ENCODE measurements around the gene VPS26B. TPM values are rescaled to one million over a fixed set of nuclear protein-coding genes. Genes with fewer than 3 reads are reported as not detected.

VPS26B gene
- total and polyA plus RNA-seq, 4 donors, result 17.1 to 37.6 (median 27.4) TPM

GRCh38 chr11:134275188-134275533 lies 50.7 kb downstream of the VPS26B start:
- Histone ChIP-seq H3K4me1 (ENCODE audit: control insufficient read depth in 5 of 5, insufficient read depth in 5 of 5, low read length in 5 of 5) (peaks cover 0 to 21% (median 0%) of the 10 kb centered on the region in 5 donors), H3K27ac (ENCODE audit: low read depth in 1 of 2, low read length in 1 of 2) (no peak overlapping the region), H3K36me3 (ENCODE audit: control insufficient read depth in 4 of 4, insufficient read depth in 4 of 4, low read length in 4 of 4) (no peaks in the 10 kb centered on the region), H3K9ac (ENCODE audit: insufficient read depth in 1 of 2, low read length in 2 of 2) (no peak overlapping the region), H3K27me3 (ENCODE audit: control insufficient read depth in 3 of 3, insufficient read depth in 3 of 3, low read length in 2 of 3) (peaks cover 6 to 78% (median 78%) of the 10 kb centered on the region in 3 donors), H3K4me3 (no peak overlapping the region), H3K9me3 (ENCODE audit: control insufficient read depth in 4 of 4, insufficient read depth in 3 of 4, low read length in 3 of 4) (peaks cover 0 to 6% (median 4%) of the 10 kb centered on the region in 4 donors)
- no peak for DNase-seq
- ATAC-seq (ENCODE audit: insufficient read depth, low FRiP score), result no peak
- 20 to 28% methylated on average over 5 of the region's 5 CpGs for WGBS, 2 donors
- TF ChIP-seq CTCF (IDR thresholded peaks at IDR 0.05; ENCODE audit: control extremely low read depth, extremely low read depth), result no peak

- ATAC-seq (ENCODE audit: insufficient read depth, low FRiP score) (peak; percentile 65), DNase-seq (peak; percentile 35 to 53 (median 47))
- no peak within 1 kb of the TSS for H3K27ac ChIP-seq (ENCODE audit: low read depth in 1 of 2, low read length in 1 of 2)
- 2% methylated on average over 67 to 68 of the region's 68 CpGs for WGBS, 2 donors
- H3K4me1 ChIP-seq (ENCODE audit: control insufficient read depth in 5 of 5, insufficient read depth in 5 of 5, low read length in 5 of 5), result peaks cover 0 to 21% (median 0%) of the 10 kb centered on the region in 5 donors
- peaks cover 0 to 6% (median 4%) of the 10 kb centered on the region in 4 donors for H3K9me3 ChIP-seq (ENCODE audit: control insufficient read depth in 4 of 4, insufficient read depth in 3 of 4, low read length in 3 of 4)
- no peak for TF ChIP-seq CTCF (IDR thresholded peaks at IDR 0.05; ENCODE audit: control extremely low read depth, extremely low read depth)
- peaks cover 3 to 84% (median 74%) of the 10 kb centered on the region in 3 donors for H3K27me3 ChIP-seq (ENCODE audit: control insufficient read depth in 3 of 3, insufficient read depth in 3 of 3, low read length in 2 of 3)
- no peak within 1 kb of the TSS for H3K4me3 ChIP-seq
- no peaks in the 10 kb centered on the region for H3K36me3 ChIP-seq (ENCODE audit: control insufficient read depth in 4 of 4, insufficient read depth in 4 of 4, low read length in 4 of 4)
- no peak within 1 kb of the TSS for H3K9ac ChIP-seq (ENCODE audit: insufficient read depth in 1 of 2, low read length in 2 of 2)
Measured at GRCh38 chr11:134275534-134276395, 51.3 kb downstream of the VPS26B start, which contains the start of gene GLB1L3. Gene GLB1L3 (plus strand): TSS chr11:134276379. CDS start chr11:134276741, 362 bp downstream.

- WGBS, 2 donors, result 1 to 2% methylated on average over 46 to 88 of the region's 88 CpGs
- Histone ChIP-seq H3K36me3 (ENCODE audit: control insufficient read depth in 4 of 4, insufficient read depth in 4 of 4, low read length in 4 of 4) (no peaks in the 10 kb centered on the region), H3K27me3 (ENCODE audit: control insufficient read depth in 3 of 3, insufficient read depth in 3 of 3, low read length in 2 of 3) (peaks cover 3 to 79% (median 67%) of the 10 kb centered on the region in 3 donors), H3K27ac (ENCODE audit: low read depth in 1 of 2, low read length in 1 of 2) (no peak overlapping the region), H3K9me3 (ENCODE audit: control insufficient read depth in 4 of 4, insufficient read depth in 3 of 4, low read length in 3 of 4) (peaks cover 0 to 6% (median 4%) of the 10 kb centered on the region in 4 donors), H3K4me3 (no peak overlapping the region), H3K9ac (ENCODE audit: insufficient read depth in 1 of 2, low read length in 2 of 2) (no peak overlapping the region), H3K4me1 (ENCODE audit: control insufficient read depth in 5 of 5, insufficient read depth in 5 of 5, low read length in 5 of 5) (peaks cover 0 to 21% (median 0%) of the 10 kb centered on the region in 5 donors)
- DNase-seq (no peak), ATAC-seq (ENCODE audit: insufficient read depth, low FRiP score) (no peak)
- no peak for TF ChIP-seq CTCF (IDR thresholded peaks at IDR 0.05; ENCODE audit: control extremely low read depth, extremely low read depth)
Measured at GRCh38 chr11:134276396-134277182, 52.1 kb downstream of the VPS26B start.
